Esophagus squamous epithelium (tissue), 4 donors: ENCODE data around the gene ZRANB3.

Source experiments
- POLR2A ChIP-seq, 4 donors: fragments of 450-650 bp; IDR thresholded peaks; one replicate each; pipeline ENCODE4 v1.6.1; 2017; ENCODE audit warnings: antibody characterized with exemption in 4 of 4, mild to moderate bottlenecking in 4 of 4, moderate library complexity in 3 of 4
- TF ChIP-seq, protein P1 (sequence below), 6 experiments: fragments of 450-650 bp in 4 of 6; fragments of 200-600 bp in 2 of 6; sonication (generic) in 2 of 6; IDR thresholded peaks; one replicate each; pipeline ENCODE4 v1.5.1; 2016 to 2019; ENCODE audit warnings: antibody characterized with exemption in 6 of 6, mild to moderate bottlenecking in 4 of 6, moderate library complexity in 4 of 6

DNA sequence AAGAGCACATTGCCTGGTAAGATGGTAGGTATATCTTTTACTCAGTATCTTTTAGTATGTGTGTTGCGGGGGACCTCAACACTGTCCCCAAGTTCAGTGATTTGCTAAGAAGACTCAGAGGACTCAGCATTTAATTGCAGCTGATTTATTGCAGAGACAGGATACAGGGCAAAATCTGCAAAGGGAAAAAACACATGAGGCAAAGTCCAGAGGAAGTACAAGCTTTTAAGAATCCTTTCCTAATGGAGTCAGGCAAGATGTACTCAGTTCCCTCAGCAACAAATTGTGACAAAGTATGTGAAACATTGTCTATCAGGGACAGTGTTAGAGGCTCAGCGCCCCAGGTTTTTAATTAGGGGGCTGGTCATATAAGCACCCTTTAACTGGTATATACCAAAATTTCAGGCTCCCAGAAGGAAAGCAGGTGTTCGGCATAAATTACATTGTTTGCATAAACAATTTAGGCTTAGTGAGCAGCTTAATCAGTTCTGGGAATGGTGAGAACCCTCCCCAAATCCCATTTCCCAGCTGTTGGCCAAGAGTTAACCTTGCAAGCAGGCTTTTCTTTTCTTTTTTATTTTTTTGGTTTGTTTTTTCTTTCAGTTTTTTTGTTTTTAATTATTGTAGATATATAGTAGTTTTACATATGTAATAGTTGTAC, 437.2 kb downstream of the ZRANB3 start:
- TF ChIP-seq, protein P1, sequence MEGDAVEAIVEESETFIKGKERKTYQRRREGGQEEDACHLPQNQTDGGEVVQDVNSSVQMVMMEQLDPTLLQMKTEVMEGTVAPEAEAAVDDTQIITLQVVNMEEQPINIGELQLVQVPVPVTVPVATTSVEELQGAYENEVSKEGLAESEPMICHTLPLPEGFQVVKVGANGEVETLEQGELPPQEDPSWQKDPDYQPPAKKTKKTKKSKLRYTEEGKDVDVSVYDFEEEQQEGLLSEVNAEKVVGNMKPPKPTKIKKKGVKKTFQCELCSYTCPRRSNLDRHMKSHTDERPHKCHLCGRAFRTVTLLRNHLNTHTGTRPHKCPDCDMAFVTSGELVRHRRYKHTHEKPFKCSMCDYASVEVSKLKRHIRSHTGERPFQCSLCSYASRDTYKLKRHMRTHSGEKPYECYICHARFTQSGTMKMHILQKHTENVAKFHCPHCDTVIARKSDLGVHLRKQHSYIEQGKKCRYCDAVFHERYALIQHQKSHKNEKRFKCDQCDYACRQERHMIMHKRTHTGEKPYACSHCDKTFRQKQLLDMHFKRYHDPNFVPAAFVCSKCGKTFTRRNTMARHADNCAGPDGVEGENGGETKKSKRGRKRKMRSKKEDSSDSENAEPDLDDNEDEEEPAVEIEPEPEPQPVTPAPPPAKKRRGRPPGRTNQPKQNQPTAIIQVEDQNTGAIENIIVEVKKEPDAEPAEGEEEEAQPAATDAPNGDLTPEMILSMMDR (IDR thresholded peaks at IDR 0.05): no peak
- TF ChIP-seq POLR2A (IDR thresholded peaks at IDR 0.05): no peak
